Measurements from ENCODE around the gene SEMA7A. TPM values are rescaled to one million over a fixed set of nuclear protein-coding genes. Genes with fewer than 3 reads are reported as not detected.

The SEMA7A gene
- total RNA-seq, 2 donors from 2014 or later: 8.1 to 8.2 TPM

GRCh38 chr15:74464897-74465296 is 31.1 kb upstream of the SEMA7A start:
- Histone ChIP-seq H3K27ac (ENCODE audit: low read depth, low read length) (no peak overlapping the region), H3K36me3 (ENCODE audit: control insufficient read depth, insufficient read depth, low read length) (peaks cover 25% of the 10 kb centered on the region), H3K4me1 (ENCODE audit: control insufficient read depth, insufficient read depth, low read length) (no peaks in the 10 kb centered on the region), H3K9ac (ENCODE audit: extremely low read depth, low read length, poor library complexity, severe bottlenecking) (no peak overlapping the region), H3K4me3 (ENCODE audit: low read length) (no peak overlapping the region), H3K9me3 (ENCODE audit: control insufficient read depth, low read length) (peaks cover 18% of the 10 kb centered on the region), H3K27me3 (ENCODE audit: control insufficient read depth, insufficient read depth, low read length, poor library complexity, severe bottlenecking) (no peaks in the 10 kb centered on the region)
- DNase-seq: no peak
- H3K4me3 Mint-ChIP-seq: no peak overlapping the region
- H3K27ac Mint-ChIP-seq: no peak overlapping the region
- WGBS, 2 experiments (ENCODE audit: insufficient coverage in 1 of 2, insufficient read length in 1 of 2): 95 to 100% methylated on average over 1 to 2 of the region's 2 CpGs
- H3K9me3 Mint-ChIP-seq: peaks cover 21% of the 10 kb centered on the region
- H3K27me3 Mint-ChIP-seq (ENCODE audit: insufficient read depth): no peaks in the 10 kb centered on the region
- TF ChIP-seq CTCF (conservative IDR thresholded peaks at IDR 0.05): no peak
- peaks cover 18% of the 10 kb centered on the region for H3K4me1 Mint-ChIP-seq
- peaks cover 58% of the 10 kb centered on the region for H3K36me3 Mint-ChIP-seq (ENCODE audit: low read depth)

GRCh38 chr15:74464216-74464615 is 30.5 kb upstream of the SEMA7A start:
- TF ChIP-seq CTCF (conservative IDR thresholded peaks at IDR 0.05): no peak
- H3K4me1 Mint-ChIP-seq: peaks cover 18% of the 10 kb centered on the region
- Histone ChIP-seq H3K9ac (ENCODE audit: extremely low read depth, low read length, poor library complexity, severe bottlenecking) (no peak overlapping the region), H3K27me3 (ENCODE audit: control insufficient read depth, insufficient read depth, low read length, poor library complexity, severe bottlenecking) (no peaks in the 10 kb centered on the region), H3K27ac (ENCODE audit: low read depth, low read length) (no peak overlapping the region), H3K36me3 (ENCODE audit: control insufficient read depth, insufficient read depth, low read length) (peaks cover 20% of the 10 kb centered on the region), H3K9me3 (ENCODE audit: control insufficient read depth, low read length) (peaks cover 17% of the 10 kb centered on the region), H3K4me1 (ENCODE audit: control insufficient read depth, insufficient read depth, low read length) (no peaks in the 10 kb centered on the region), H3K4me3 (ENCODE audit: low read length) (no peak overlapping the region)
- H3K27me3 Mint-ChIP-seq (ENCODE audit: insufficient read depth): no peaks in the 10 kb centered on the region
- no peak overlapping the region for H3K4me3 Mint-ChIP-seq
- peaks cover 19% of the 10 kb centered on the region for H3K9me3 Mint-ChIP-seq
- no peak overlapping the region for H3K27ac Mint-ChIP-seq
- DNase-seq: no peak
- WGBS, 2 experiments (ENCODE audit: insufficient coverage in 1 of 2, insufficient read length in 1 of 2): 85 to 87% methylated on average over 2 of the region's 2 CpGs
- peaks cover 51% of the 10 kb centered on the region for H3K36me3 Mint-ChIP-seq (ENCODE audit: low read depth)

- H3K4me3 ChIP-seq (ENCODE audit: low read length): peak overlapping the region; percentile 90
- peaks cover 18% of the 10 kb centered on the region for H3K36me3 ChIP-seq (ENCODE audit: control insufficient read depth, insufficient read depth, low read length)
- no peak for TF ChIP-seq CTCF (conservative IDR thresholded peaks at IDR 0.05)
- Mint-ChIP-seq H3K27ac (no peak overlapping the region), H3K9me3 (peaks cover 19% of the 10 kb centered on the region), H3K4me1 (peaks cover 18% of the 10 kb centered on the region), H3K27me3 (ENCODE audit: insufficient read depth) (no peaks in the 10 kb centered on the region), H3K36me3 (ENCODE audit: low read depth) (peaks cover 47% of the 10 kb centered on the region), H3K4me3 (no peak overlapping the region)
- DNase-seq: no peak
- no peaks in the 10 kb centered on the region for H3K27me3 ChIP-seq (ENCODE audit: control insufficient read depth, insufficient read depth, low read length, poor library complexity, severe bottlenecking)
- no peaks in the 10 kb centered on the region for H3K4me1 ChIP-seq (ENCODE audit: control insufficient read depth, insufficient read depth, low read length)
- H3K9ac ChIP-seq (ENCODE audit: extremely low read depth, low read length, poor library complexity, severe bottlenecking): no peak overlapping the region
- H3K9me3 ChIP-seq (ENCODE audit: control insufficient read depth, low read length): peaks cover 17% of the 10 kb centered on the region
- H3K27ac ChIP-seq (ENCODE audit: low read depth, low read length): no peak overlapping the region
Observed at GRCh38 chr15:74463634-74464033, 29.9 kb upstream of the SEMA7A start.

Data from endodermal cell (in vitro differentiated cells).